HepG2 (cell line): ENCODE measurements around the gene TTLL1. TPM values are rescaled to one million over a fixed set of nuclear protein-coding genes. Genes with fewer than 3 reads are reported as not detected.

Experiments used
- CHD2 ChIP-seq: IDR thresholded peaks from 2 replicates; pipeline ENCODE4 v1.6.1; 2011; ENCODE audit warnings: low read depth, low read length, improper control_type of control experiment
- EZH2 ChIP-seq: conservative IDR thresholded peaks from 2 replicates; pipeline ENCODE4 v1.6.1; 2012; ENCODE audit warnings: mild to moderate bottlenecking, low read depth, low read length, moderate library complexity
- FOXC1 ChIP-seq: sonication (generic); formaldehyde crosslinking; IDR thresholded peaks from 2 replicates; pipeline ENCODE4 v1.8.0; 2022; ENCODE audit warnings: mild to moderate bottlenecking, missing genetic modification reagents, borderline replicate concordance
- FOXP4 ChIP-seq: sonication (generic); formaldehyde crosslinking; IDR thresholded peaks from 2 replicates; pipeline ENCODE4 v1.4.0; 2020; ENCODE audit warnings: missing genetic modification reagents
- GRHL1 ChIP-seq: sonication (generic); formaldehyde crosslinking; conservative IDR thresholded peaks from 2 replicates; pipeline ENCODE4 v1.8.0; 2022; ENCODE audit warnings: missing genetic modification reagents
- MAFK ChIP-seq, 2 experiments: IDR thresholded peaks in 1 of 2; conservative IDR thresholded peaks in 1 of 2; 2 replicates each; pipeline ENCODE4 v1.6.1; 2011; ENCODE audit warnings: improper control_type of control experiment in 2 of 2, low read length in 2 of 2
- MYPOP ChIP-seq: sonication (generic); formaldehyde crosslinking; IDR thresholded peaks from 2 replicates; pipeline ENCODE4 v1.8.1; 2023; ENCODE audit warnings: mild to moderate bottlenecking, moderate library complexity, missing genetic modification reagents
- PBX2 ChIP-seq: IDR thresholded peaks from 2 replicates; pipeline ENCODE4 v1.6.1; 2016; ENCODE audit warnings: control low read depth
- PHB2 ChIP-seq: fragments of 450-650 bp; IDR thresholded peaks from 2 replicates; pipeline ENCODE4 v1.6.1; 2018; ENCODE audit not compliant: partially characterized antibody
- PHF5A ChIP-seq: IDR thresholded peaks from one replicate; pipeline ENCODE4 v1.6.1; 2018; ENCODE audit warnings: low read depth, missing genetic modification reagents; ENCODE audit not compliant: unreplicated experiment
- SCMH1 ChIP-seq: sonication (generic); formaldehyde crosslinking; IDR thresholded peaks from 2 replicates; pipeline ENCODE4 v1.9.0; 2021; ENCODE audit warnings: missing genetic modification reagents, mild to moderate bottlenecking, borderline replicate concordance
- SP140L ChIP-seq: sonication (generic); formaldehyde crosslinking; IDR thresholded peaks from 2 replicates; pipeline ENCODE4 v1.4.0; 2020; ENCODE audit warnings: missing genetic modification reagents, borderline replicate concordance
- THAP8 ChIP-seq: sonication (generic); formaldehyde crosslinking; IDR thresholded peaks from 2 replicates; pipeline ENCODE4 v1.5.1; 2020; ENCODE audit warnings: missing genetic modification reagents, mild to moderate bottlenecking, borderline replicate concordance
- YY1 ChIP-seq: IDR thresholded peaks from 2 replicates; pipeline ENCODE4 v1.6.1; 2011; ENCODE audit warnings: low read length, low read depth, moderate library complexity, mild to moderate bottlenecking; ENCODE audit not compliant: insufficient read depth, insufficient replicate concordance
- ZBTB4 ChIP-seq: sonication (generic); formaldehyde crosslinking; IDR thresholded peaks from 2 replicates; pipeline ENCODE4 v1.4.0; 2020; ENCODE audit warnings: missing genetic modification reagents, mild to moderate bottlenecking, borderline replicate concordance
- ZNF3 ChIP-seq: IDR thresholded peaks from 2 replicates; pipeline ENCODE4 v1.7.0; 2017; ENCODE audit warnings: inconsistent platforms
- ZNF331 ChIP-seq: sonication (generic); formaldehyde crosslinking; IDR thresholded peaks from 2 replicates; pipeline ENCODE4 v1.4.0; 2020; ENCODE audit warnings: missing genetic modification reagents
- ZNF746 ChIP-seq: sonication (generic); formaldehyde crosslinking; IDR thresholded peaks from 2 replicates; pipeline ENCODE4 v1.8.0; 2022; ENCODE audit warnings: mild to moderate bottlenecking, missing genetic modification reagents
- polyA plus RNA-seq, 8 experiments: library from polyadenylated mRNA; depleted of rRNA in 3 of 8; stranded (reverse) in 7 of 8; unstranded in 1 of 8; fragments of >200 nt; fragmentation: Illumina TruSeq in 4 of 8; extraction: Trizol in 4 of 8; gene quantifications; 2 replicates each; pipeline versions ENCODE4 v1.2.1 to v1.2.3, GENCODE V29; 2011 to 2016; ENCODE audit warnings: low read depth in 4 of 8, missing spikeins in 1 of 8, mixed read lengths in 1 of 8; ENCODE audit not compliant: insufficient read depth in 1 of 8
- total RNA-seq, 5 experiments: library from RNA; depleted of rRNA; stranded (reverse); fragments of >200 nt; fragmentation: Illumina TruSeq; extraction: Trizol; gene quantifications; 2 replicates each; pipeline ENCODE4 v1.2.3, GENCODE V29; 2016; ENCODE audit warnings: low read depth in 1 of 5

The TTLL1 gene
- total and polyA plus RNA-seq, 2 of the 13 experiments (the other 11 are each of a cell fraction or from before 2014, with no cell fraction given) = 1.6 to 5.3 TPM

GRCh38 chr22:43014869-43015676 is 74.1 kb downstream of the TTLL1 start, which contains the start of gene PACSIN2 (continued):
- TF ChIP-seq FOXP4 = peak; percentile 58; the same call in 1 of the 2 replicates
- TF ChIP-seq ZBTB4 (CRISPR knock-in tag) = peak; percentile 66; the same call in 1 of the 2 replicates
- TF ChIP-seq ZNF331 (CRISPR knock-in tag) = peak; percentile 72
- TF ChIP-seq PHF5A (CRISPR knock-in tag) = no peak
- TF ChIP-seq EZH2 = no peak
- TF ChIP-seq PHB2 = no peak
- peak; percentile 71; the same call in 1 of the 2 replicates for TF ChIP-seq SP140L (CRISPR knock-in tag)
- no peak for TF ChIP-seq THAP8 (CRISPR knock-in tag)
- no peak for TF ChIP-seq GRHL1 (CRISPR knock-in tag)
- peak; percentile 72 for TF ChIP-seq YY1
- TF ChIP-seq FOXC1 (CRISPR knock-in tag) = peak; percentile 88; the same call in 1 of the 2 replicates
- TF ChIP-seq ZNF746 (CRISPR knock-in tag) = no peak; the same call in 1 of the 2 replicates
- TF ChIP-seq MAFK (conservative IDR thresholded peaks at IDR 0.05 in 1 of 2, IDR thresholded peaks at IDR 0.05 in 1 of 2; ENCODE audit: low read length in 2 of 2) = no peak
- peak; percentile 97 for TF ChIP-seq PBX2 (CRISPR knock-in tag)
- TF ChIP-seq MYPOP (CRISPR knock-in tag) = peak; percentile 73; the same call in 1 of the 2 replicates
- TF ChIP-seq ZNF3 = no peak
- no peak for TF ChIP-seq SCMH1 (CRISPR knock-in tag)
- TF ChIP-seq CHD2 = no peak; the same call in 1 of the 2 replicates
